IMR-90 (cell line): ENCODE results near the gene AASS.

Source experiments
- BHLHE40 ChIP-seq: fragments of 150-350 bp; IDR thresholded peaks from 2 replicates; pipeline ENCODE4 v1.6.1; 2016; ENCODE audit warnings: mild to moderate bottlenecking, low read depth, low read length
- MXI1 ChIP-seq: IDR thresholded peaks from 2 replicates; pipeline ENCODE4 v1.6.1; 2012; ENCODE audit warnings: low read depth, mild to moderate bottlenecking, low read length, moderate library complexity, borderline replicate concordance
- POLR2A ChIP-seq: IDR thresholded peaks from 2 replicates; pipeline ENCODE4 v1.6.1; 2012; ENCODE audit warnings: mild to moderate bottlenecking, low read depth, low read length
- RAD21 ChIP-seq: IDR thresholded peaks from 2 replicates; pipeline ENCODE4 v1.6.1; 2012; ENCODE audit warnings: low read length, improper control_type of control experiment
- TF ChIP-seq, protein P1 (sequence below): fragments of 150-350 bp; IDR thresholded peaks from 2 replicates; pipeline ENCODE4 v1.6.1; 2016; ENCODE audit warnings: low read depth, mild to moderate bottlenecking, low read length, moderate library complexity, borderline replicate concordance
- TF ChIP-seq, protein P2 (sequence below): conservative IDR thresholded peaks from 2 replicates; pipeline ENCODE4 v1.5.1; 2012; ENCODE audit warnings: mild to moderate bottlenecking, low read depth, low read length, improper control_type of control experiment
- TF ChIP-seq, protein P3 (sequence below): fragments of 150-350 bp; IDR thresholded peaks from 2 replicates; pipeline ENCODE4 v1.6.1; 2017; ENCODE audit warnings: mild to moderate bottlenecking, antibody characterized with exemption, low read length, low read depth

DNA sequence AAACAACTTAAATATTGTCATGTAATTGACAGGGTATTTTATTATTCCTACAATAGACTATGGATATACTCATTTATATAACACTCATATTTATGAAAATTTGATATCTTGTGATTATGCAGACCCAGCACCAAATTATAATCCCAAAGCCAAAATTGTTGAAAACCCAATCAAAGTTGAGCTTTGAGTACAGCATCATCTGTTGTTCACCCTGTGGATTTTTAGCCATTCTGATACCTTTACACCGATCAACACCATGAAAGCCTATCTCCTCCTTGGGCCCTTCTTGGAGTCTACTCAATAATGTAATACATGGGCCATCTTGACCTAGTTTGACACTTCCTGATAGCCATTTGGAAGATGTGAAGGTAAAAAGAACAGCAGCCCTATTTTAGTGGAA is 49.5 kb downstream of the AASS start:
- TF ChIP-seq, protein P1, sequence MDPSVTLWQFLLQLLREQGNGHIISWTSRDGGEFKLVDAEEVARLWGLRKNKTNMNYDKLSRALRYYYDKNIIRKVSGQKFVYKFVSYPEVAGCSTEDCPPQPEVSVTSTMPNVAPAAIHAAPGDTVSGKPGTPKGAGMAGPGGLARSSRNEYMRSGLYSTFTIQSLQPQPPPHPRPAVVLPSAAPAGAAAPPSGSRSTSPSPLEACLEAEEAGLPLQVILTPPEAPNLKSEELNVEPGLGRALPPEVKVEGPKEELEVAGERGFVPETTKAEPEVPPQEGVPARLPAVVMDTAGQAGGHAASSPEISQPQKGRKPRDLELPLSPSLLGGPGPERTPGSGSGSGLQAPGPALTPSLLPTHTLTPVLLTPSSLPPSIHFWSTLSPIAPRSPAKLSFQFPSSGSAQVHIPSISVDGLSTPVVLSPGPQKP = no peak
- TF ChIP-seq POLR2A (no peak), MXI1 (no peak), RAD21 (no peak), BHLHE40 (no peak)
- TF ChIP-seq, protein P2, sequence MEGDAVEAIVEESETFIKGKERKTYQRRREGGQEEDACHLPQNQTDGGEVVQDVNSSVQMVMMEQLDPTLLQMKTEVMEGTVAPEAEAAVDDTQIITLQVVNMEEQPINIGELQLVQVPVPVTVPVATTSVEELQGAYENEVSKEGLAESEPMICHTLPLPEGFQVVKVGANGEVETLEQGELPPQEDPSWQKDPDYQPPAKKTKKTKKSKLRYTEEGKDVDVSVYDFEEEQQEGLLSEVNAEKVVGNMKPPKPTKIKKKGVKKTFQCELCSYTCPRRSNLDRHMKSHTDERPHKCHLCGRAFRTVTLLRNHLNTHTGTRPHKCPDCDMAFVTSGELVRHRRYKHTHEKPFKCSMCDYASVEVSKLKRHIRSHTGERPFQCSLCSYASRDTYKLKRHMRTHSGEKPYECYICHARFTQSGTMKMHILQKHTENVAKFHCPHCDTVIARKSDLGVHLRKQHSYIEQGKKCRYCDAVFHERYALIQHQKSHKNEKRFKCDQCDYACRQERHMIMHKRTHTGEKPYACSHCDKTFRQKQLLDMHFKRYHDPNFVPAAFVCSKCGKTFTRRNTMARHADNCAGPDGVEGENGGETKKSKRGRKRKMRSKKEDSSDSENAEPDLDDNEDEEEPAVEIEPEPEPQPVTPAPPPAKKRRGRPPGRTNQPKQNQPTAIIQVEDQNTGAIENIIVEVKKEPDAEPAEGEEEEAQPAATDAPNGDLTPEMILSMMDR = no peak
- TF ChIP-seq, protein P3, sequence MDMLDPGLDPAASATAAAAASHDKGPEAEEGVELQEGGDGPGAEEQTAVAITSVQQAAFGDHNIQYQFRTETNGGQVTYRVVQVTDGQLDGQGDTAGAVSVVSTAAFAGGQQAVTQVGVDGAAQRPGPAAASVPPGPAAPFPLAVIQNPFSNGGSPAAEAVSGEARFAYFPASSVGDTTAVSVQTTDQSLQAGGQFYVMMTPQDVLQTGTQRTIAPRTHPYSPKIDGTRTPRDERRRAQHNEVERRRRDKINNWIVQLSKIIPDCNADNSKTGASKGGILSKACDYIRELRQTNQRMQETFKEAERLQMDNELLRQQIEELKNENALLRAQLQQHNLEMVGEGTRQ = no peak
